Measurements from ENCODE around the gene ZNF462. TPM values are rescaled to one million over a fixed set of nuclear protein-coding genes. Genes with fewer than 3 reads are reported as not detected.

Gene ZNF462
- total RNA-seq, 2 experiments from 2014 or later: 0.28 to 0.70 TPM

GRCh38 chr9:106931466-106931865 is 68.5 kb downstream of the ZNF462 start:
- H3K4me3 Mint-ChIP-seq: no peak overlapping the region

GRCh38 chr9:106932178-106932577 is 69.2 kb downstream of the ZNF462 start:
- ChIA-PET CTCF (no interaction called here), POLR2A (no interaction called here)
- no peaks in the 10 kb centered on the region for H3K36me3 Mint-ChIP-seq (ENCODE audit: low read depth)
- no peak for DNase-seq
- no peaks in the 10 kb centered on the region for H3K4me1 Mint-ChIP-seq
- no peak overlapping the region for H3K27ac Mint-ChIP-seq
- H3K27me3 Mint-ChIP-seq: no peaks in the 10 kb centered on the region
- H3K9me3 Mint-ChIP-seq: peaks cover 23% of the 10 kb centered on the region
- H3K4me3 Mint-ChIP-seq: no peak overlapping the region

More at GRCh38 chr9:106931466-106931865, 68.5 kb downstream of the ZNF462 start:
- no peaks in the 10 kb centered on the region for H3K27me3 Mint-ChIP-seq
- DNase-seq: no peak
- no peaks in the 10 kb centered on the region for H3K4me1 Mint-ChIP-seq
- peaks cover 25% of the 10 kb centered on the region for H3K9me3 Mint-ChIP-seq
- CTCF ChIA-PET: no interaction called here
- H3K36me3 Mint-ChIP-seq (ENCODE audit: low read depth): no peaks in the 10 kb centered on the region
- no peak overlapping the region for H3K27ac Mint-ChIP-seq
- POLR2A ChIA-PET: no interaction called here

- ChIA-PET POLR2A (no interaction called here), CTCF (no interaction called here)
- Mint-ChIP-seq H3K4me1 (no peaks in the 10 kb centered on the region), H3K27ac (no peak overlapping the region), H3K4me3 (no peak overlapping the region), H3K27me3 (no peaks in the 10 kb centered on the region), H3K9me3 (peaks cover 22% of the 10 kb centered on the region), H3K36me3 (ENCODE audit: low read depth) (no peaks in the 10 kb centered on the region)
- no peak for DNase-seq
Observed at GRCh38 chr9:106932675-106933074, 69.7 kb downstream of the ZNF462 start.

GRCh38 chr9:106933470-106933869 is 70.5 kb downstream of the ZNF462 start:
- ChIA-PET CTCF (no interaction called here), POLR2A (no interaction called here)
- H3K27me3 Mint-ChIP-seq: no peaks in the 10 kb centered on the region
- no peak overlapping the region for H3K27ac Mint-ChIP-seq
- no peaks in the 10 kb centered on the region for H3K36me3 Mint-ChIP-seq (ENCODE audit: low read depth)
- no peaks in the 10 kb centered on the region for H3K4me1 Mint-ChIP-seq
- peaks cover 16% of the 10 kb centered on the region for H3K9me3 Mint-ChIP-seq
- no peak overlapping the region for H3K4me3 Mint-ChIP-seq
- DNase-seq: no peak

GRCh38 chr9:106934442-106935238 is 71.7 kb downstream of the ZNF462 start:
- Mint-ChIP-seq H3K4me3 (no peak overlapping the region), H3K27me3 (no peaks in the 10 kb centered on the region), H3K9me3 (peaks cover 15% of the 10 kb centered on the region), H3K27ac (no peak overlapping the region), H3K36me3 (ENCODE audit: low read depth) (no peaks in the 10 kb centered on the region), H3K4me1 (no peaks in the 10 kb centered on the region)
- DNase-seq: no peak
- CTCF ChIA-PET: interaction anchor here (0.6 kb wide), 1 partner anchor 1489 kb away, joined by 3 read pairs; no protein-coding TSS in a partner anchor
- POLR2A ChIA-PET: no interaction called here

- Mint-ChIP-seq H3K4me3 (no peak overlapping the region), H3K4me1 (no peaks in the 10 kb centered on the region), H3K27ac (no peak overlapping the region), H3K27me3 (no peaks in the 10 kb centered on the region), H3K36me3 (ENCODE audit: low read depth) (no peaks in the 10 kb centered on the region), H3K9me3 (peaks cover 7% of the 10 kb centered on the region)
- DNase-seq: no peak
- ChIA-PET CTCF (no interaction called here), POLR2A (no interaction called here)
Observed at GRCh38 chr9:106936680-106937079, 73.7 kb downstream of the ZNF462 start.

GRCh38 chr9:106941916-106942315 is 79.0 kb downstream of the ZNF462 start:
- Mint-ChIP-seq H3K9me3 (peaks cover 3% of the 10 kb centered on the region), H3K27me3 (no peaks in the 10 kb centered on the region), H3K4me3 (no peak overlapping the region), H3K36me3 (ENCODE audit: low read depth) (no peaks in the 10 kb centered on the region), H3K27ac (no peak overlapping the region), H3K4me1 (no peaks in the 10 kb centered on the region)
- DNase-seq: no peak
- POLR2A ChIA-PET: no interaction called here
- CTCF ChIA-PET: no interaction called here

- Mint-ChIP-seq H3K9me3 (peaks cover 3% of the 10 kb centered on the region), H3K27ac (no peak overlapping the region), H3K4me3 (no peak overlapping the region), H3K27me3 (no peaks in the 10 kb centered on the region), H3K36me3 (ENCODE audit: low read depth) (no peaks in the 10 kb centered on the region), H3K4me1 (no peaks in the 10 kb centered on the region)
- POLR2A ChIA-PET: no interaction called here
- DNase-seq: no peak
- CTCF ChIA-PET: no interaction called here
Observed at GRCh38 chr9:106945727-106946660, 83.0 kb downstream of the ZNF462 start.

GRCh38 chr9:106947106-106947900 is 84.3 kb downstream of the ZNF462 start:
- POLR2A ChIA-PET: no interaction called here
- CTCF ChIA-PET: no interaction called here

GRCh38 chr9:106953174-106953573 is 90.2 kb downstream of the ZNF462 start:
- H3K27ac Mint-ChIP-seq: no peak overlapping the region
- no peaks in the 10 kb centered on the region for H3K27me3 Mint-ChIP-seq
- DNase-seq: no peak
- no peaks in the 10 kb centered on the region for H3K9me3 Mint-ChIP-seq
- ChIA-PET CTCF (no interaction called here), POLR2A (no interaction called here)
- H3K36me3 Mint-ChIP-seq (ENCODE audit: low read depth): no peaks in the 10 kb centered on the region
- H3K4me1 Mint-ChIP-seq: no peaks in the 10 kb centered on the region
- H3K4me3 Mint-ChIP-seq: no peak overlapping the region

More at GRCh38 chr9:106947106-106947900, 84.3 kb downstream of the ZNF462 start:
- Mint-ChIP-seq H3K4me1 (no peaks in the 10 kb centered on the region), H3K4me3 (no peak overlapping the region), H3K36me3 (ENCODE audit: low read depth) (no peaks in the 10 kb centered on the region), H3K9me3 (peaks cover 3% of the 10 kb centered on the region), H3K27ac (no peak overlapping the region), H3K27me3 (no peaks in the 10 kb centered on the region)
- DNase-seq: no peak

GRCh38 chr9:106954558-106954957 is 91.6 kb downstream of the ZNF462 start:
- no peaks in the 10 kb centered on the region for H3K36me3 Mint-ChIP-seq (ENCODE audit: low read depth)
- DNase-seq: no peak
- no peaks in the 10 kb centered on the region for H3K27me3 Mint-ChIP-seq
- no peaks in the 10 kb centered on the region for H3K9me3 Mint-ChIP-seq
- CTCF ChIA-PET: no interaction called here
- no peak overlapping the region for H3K4me3 Mint-ChIP-seq
- POLR2A ChIA-PET: no interaction called here
- no peak overlapping the region for H3K27ac Mint-ChIP-seq
- H3K4me1 Mint-ChIP-seq: no peaks in the 10 kb centered on the region

- Mint-ChIP-seq H3K36me3 (ENCODE audit: low read depth) (no peaks in the 10 kb centered on the region), H3K27ac (no peak overlapping the region), H3K4me1 (no peaks in the 10 kb centered on the region), H3K4me3 (no peak overlapping the region), H3K9me3 (no peaks in the 10 kb centered on the region), H3K27me3 (no peaks in the 10 kb centered on the region)
- ChIA-PET POLR2A (no interaction called here), CTCF (no interaction called here)
- DNase-seq: no peak
Observed at GRCh38 chr9:106954974-106955850, 92.2 kb downstream of the ZNF462 start.

Measured in activated CD4-positive, alpha-beta memory T cell treated with anti-CD3 and anti-CD28 coated beads, Interleukin-2, amount 10 ng/mL, durations not matched to agents 7 days and 5 days (primary cell).